ENCODE data around the gene ZWILCH.

DNA sequence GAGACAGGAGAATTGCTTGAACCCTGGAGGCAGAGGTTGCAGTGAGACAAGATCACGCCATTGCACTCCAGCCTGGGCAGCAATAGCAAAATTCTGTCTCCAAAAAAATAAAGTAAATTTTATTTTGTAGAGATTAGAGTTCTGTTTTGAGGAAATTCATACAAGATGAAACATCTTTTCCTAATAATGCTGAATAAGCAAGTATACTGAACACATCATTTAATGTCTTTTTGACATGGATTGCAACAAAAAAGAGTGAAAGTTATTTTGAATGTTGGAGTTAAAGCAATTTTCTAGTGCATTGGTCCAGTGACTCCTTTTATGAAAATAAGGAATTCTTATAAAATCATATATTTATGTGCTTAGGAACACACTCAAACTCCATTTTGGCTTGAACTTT lies 40.1 kb downstream of the ZWILCH start:
- TF ChIP-seq, protein P1, sequence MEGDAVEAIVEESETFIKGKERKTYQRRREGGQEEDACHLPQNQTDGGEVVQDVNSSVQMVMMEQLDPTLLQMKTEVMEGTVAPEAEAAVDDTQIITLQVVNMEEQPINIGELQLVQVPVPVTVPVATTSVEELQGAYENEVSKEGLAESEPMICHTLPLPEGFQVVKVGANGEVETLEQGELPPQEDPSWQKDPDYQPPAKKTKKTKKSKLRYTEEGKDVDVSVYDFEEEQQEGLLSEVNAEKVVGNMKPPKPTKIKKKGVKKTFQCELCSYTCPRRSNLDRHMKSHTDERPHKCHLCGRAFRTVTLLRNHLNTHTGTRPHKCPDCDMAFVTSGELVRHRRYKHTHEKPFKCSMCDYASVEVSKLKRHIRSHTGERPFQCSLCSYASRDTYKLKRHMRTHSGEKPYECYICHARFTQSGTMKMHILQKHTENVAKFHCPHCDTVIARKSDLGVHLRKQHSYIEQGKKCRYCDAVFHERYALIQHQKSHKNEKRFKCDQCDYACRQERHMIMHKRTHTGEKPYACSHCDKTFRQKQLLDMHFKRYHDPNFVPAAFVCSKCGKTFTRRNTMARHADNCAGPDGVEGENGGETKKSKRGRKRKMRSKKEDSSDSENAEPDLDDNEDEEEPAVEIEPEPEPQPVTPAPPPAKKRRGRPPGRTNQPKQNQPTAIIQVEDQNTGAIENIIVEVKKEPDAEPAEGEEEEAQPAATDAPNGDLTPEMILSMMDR (IDR thresholded peaks at IDR 0.05; ENCODE audit: low read length) = no peak
- TF ChIP-seq EZH2 (optimal IDR thresholded peaks at IDR 0.05; ENCODE audit: low read depth, low read length) (no peak), EZH2phosphoT487 (IDR thresholded peaks at IDR 0.05; ENCODE audit: low read length) (no peak)
